H9 (cell line): ENCODE measurements around the gene GPR156. TPM values are rescaled to one million over a fixed set of nuclear protein-coding genes. Genes with fewer than 3 reads are reported as not detected.
A peak's percentile ranks its signal among the peaks of the same experiment; 100 is the strongest.

Source experiments
- DNase-seq: peaks from one replicate; pipeline ENCODE4 v3.0.0-alpha.2; 2017
- H2AFZ ChIP-seq: one replicate; pipeline ENCODE4 v1.6.1; 2013; ENCODE audit warnings: mild to moderate bottlenecking, low read length, control low read depth, moderate library complexity
- H2AK5ac ChIP-seq: 2 replicates; pipeline ENCODE4 v1.6.1; 2013; ENCODE audit warnings: low read length, control low read depth, mixed read lengths; ENCODE audit not compliant: insufficient read length
- H2BK120ac ChIP-seq: one replicate; pipeline ENCODE4 v1.6.1; 2013; ENCODE audit warnings: low read depth, mild to moderate bottlenecking, low read length, control low read depth, inconsistent platforms; ENCODE audit not compliant: poor library complexity, severe bottlenecking
- H2BK12ac ChIP-seq: 2 replicates; pipeline ENCODE4 v1.6.1; 2013; ENCODE audit warnings: low read length, control low read depth, mixed read lengths, low read depth; ENCODE audit not compliant: insufficient read length
- H2BK15ac ChIP-seq: 2 replicates; pipeline ENCODE4 v1.6.1; 2013; ENCODE audit warnings: low read depth, low read length, control low read depth
- H2BK20ac ChIP-seq: one replicate; pipeline ENCODE4 v1.6.1; 2013; ENCODE audit warnings: low read depth, mild to moderate bottlenecking, low read length, control low read depth, inconsistent platforms; ENCODE audit not compliant: poor library complexity, severe bottlenecking
- H2BK5ac ChIP-seq: 2 replicates; pipeline ENCODE4 v1.6.1; 2013; ENCODE audit warnings: low read length, control low read depth, mixed read lengths; ENCODE audit not compliant: insufficient read length
- H3K14ac ChIP-seq: 2 replicates; pipeline ENCODE4 v1.6.1; 2013; ENCODE audit warnings: low read length, control low read depth; ENCODE audit not compliant: insufficient read depth
- H3K18ac ChIP-seq: 2 replicates; pipeline ENCODE4 v1.6.1; 2013; ENCODE audit warnings: low read depth, mild to moderate bottlenecking, mixed read lengths, low read length, control low read depth; ENCODE audit not compliant: insufficient read length
- H3K23ac ChIP-seq: 2 replicates; pipeline ENCODE4 v1.6.1; 2013; ENCODE audit warnings: low read length, control low read depth, mixed read lengths, low read depth; ENCODE audit not compliant: insufficient read length
- H3K23me2 ChIP-seq: 2 replicates; pipeline ENCODE4 v1.6.1; 2013; ENCODE audit warnings: low read depth, mild to moderate bottlenecking, mixed read lengths, low read length, control low read depth; ENCODE audit not compliant: insufficient read length, poor library complexity, severe bottlenecking
- H3K27ac ChIP-seq: 2 replicates; pipeline ENCODE4 v1.5.1; 2013; ENCODE audit warnings: low read length, control low read depth, mixed read lengths, low read depth; ENCODE audit not compliant: insufficient read length
- H3K27me3 ChIP-seq: 2 replicates; pipeline ENCODE4 v1.6.1; 2013; ENCODE audit warnings: low read length, control low read depth, inconsistent platforms; ENCODE audit not compliant: insufficient read depth
- H3K4ac ChIP-seq: 2 replicates; pipeline ENCODE4 v1.6.1; 2013; ENCODE audit warnings: low read depth, mild to moderate bottlenecking, control low read depth, inconsistent platforms, low read length, moderate library complexity
- H3K4me1 ChIP-seq: 2 replicates; pipeline ENCODE4 v1.6.1; 2013; ENCODE audit warnings: low read length, control low read depth, inconsistent platforms; ENCODE audit not compliant: insufficient read depth
- H3K4me2 ChIP-seq: 2 replicates; pipeline ENCODE4 v1.6.1; 2013; ENCODE audit warnings: low read length, control low read depth, mixed read lengths; ENCODE audit not compliant: insufficient read length, insufficient read depth
- H3K56ac ChIP-seq: 2 replicates; pipeline ENCODE4 v1.6.1; 2013; ENCODE audit warnings: low read depth, mild to moderate bottlenecking, mixed read lengths, low read length, control low read depth; ENCODE audit not compliant: insufficient read length
- H3K79me1 ChIP-seq: 2 replicates; pipeline ENCODE4 v1.6.1; 2013; ENCODE audit warnings: low read depth, mild to moderate bottlenecking, moderate library complexity, low read length, control low read depth, inconsistent platforms; ENCODE audit not compliant: insufficient read depth, poor library complexity, severe bottlenecking
- H3K79me2 ChIP-seq: 2 replicates; pipeline ENCODE4 v1.6.1; 2013; ENCODE audit warnings: low read length, control low read depth, inconsistent platforms; ENCODE audit not compliant: insufficient read depth
- H3K9ac ChIP-seq: 2 replicates; pipeline ENCODE4 v1.6.1; 2013; ENCODE audit warnings: low read length, control low read depth, mixed read lengths; ENCODE audit not compliant: insufficient read length; ENCODE audit errors: extremely low read depth
- H3K9me3 ChIP-seq: one replicate; pipeline ENCODE4 v1.6.1; 2013; ENCODE audit warnings: low read depth, low read length, inconsistent platforms; ENCODE audit not compliant: control insufficient read depth
- H3T11ph ChIP-seq: one replicate; pipeline ENCODE4 v1.6.1; 2013; ENCODE audit warnings: mild to moderate bottlenecking, low read length, control low read depth, inconsistent platforms
- H4K20me1 ChIP-seq: one replicate; pipeline ENCODE4 v1.6.1; 2013; ENCODE audit not compliant: control insufficient read depth, insufficient read length, insufficient read depth
- H4K5ac ChIP-seq: 2 replicates; pipeline ENCODE4 v1.6.1; 2013; ENCODE audit warnings: low read depth, mild to moderate bottlenecking, mixed read lengths, low read length, control low read depth; ENCODE audit not compliant: insufficient read length
- H4K8ac ChIP-seq: replicated peaks from 2 replicates; pipeline ENCODE4 v1.6.1; 2013; ENCODE audit warnings: low read length, control low read depth, mixed read lengths, low read depth; ENCODE audit not compliant: insufficient read length
- H4K91ac ChIP-seq: 2 replicates; pipeline ENCODE4 v1.6.1; 2013; ENCODE audit warnings: low read depth, mild to moderate bottlenecking, moderate library complexity, mixed read lengths, low read length, control low read depth; ENCODE audit not compliant: insufficient read length
- H3K27ac Mint-ChIP-seq, 3 experiments: 2 replicates in 2 of 3; 3 replicates in 1 of 3; pipeline ENCODE4 v1.8.0; 2020 to 2021; ENCODE audit warnings: mixed read lengths in 3 of 3, mild to moderate bottlenecking in 1 of 3, moderate library complexity in 1 of 3
- H3K27me3 Mint-ChIP-seq: 2 replicates; pipeline ENCODE4 v1.8.0; 2021; ENCODE audit warnings: low read depth, mild to moderate bottlenecking, moderate library complexity, mixed read lengths
- H3K36me3 Mint-ChIP-seq, 3 experiments: 2 replicates in 2 of 3; 3 replicates in 1 of 3; pipeline ENCODE4 v1.8.0; 2020 to 2021; ENCODE audit warnings: low read depth in 3 of 3, mixed read lengths in 3 of 3; ENCODE audit not compliant: insufficient read depth in 1 of 3
- H3K4me1 Mint-ChIP-seq, 2 experiments: 2 replicates each; pipeline ENCODE4 v1.8.0; 2020; ENCODE audit warnings: mixed read lengths in 2 of 2
- H3K4me3 Mint-ChIP-seq, 2 experiments: 2 replicates in 1 of 2; 3 replicates in 1 of 2; pipeline ENCODE4 v1.8.0; 2020 to 2021; ENCODE audit warnings: mild to moderate bottlenecking in 2 of 2, mixed read lengths in 2 of 2, moderate library complexity in 1 of 2
- H3K9me3 Mint-ChIP-seq, 2 experiments: 2 replicates in 1 of 2; 3 replicates in 1 of 2; pipeline ENCODE4 v1.8.0; 2020; ENCODE audit warnings: mild to moderate bottlenecking in 2 of 2, mixed read lengths in 2 of 2, moderate library complexity in 1 of 2
- WGBS: extraction: QIAGEN DNeasy Blood & Tissue Kit; methylation state at CpG from one replicate; pipeline ENCODE4 v1.1.7; 2013; ENCODE audit warnings: missing lambda C conversion rate, low lambda C conversion rate, mixed read lengths; ENCODE audit not compliant: insufficient read length; ENCODE audit errors: extremely low coverage; 5-methylcytosine and 5-hydroxymethylcytosine counted together
- total RNA-seq: library from RNA; stranded (reverse); gene quantifications from 2 replicates; pipeline ENCODE4 v1.2.1, GENCODE V29; 2021
- TF ChIP-seq, protein P1 (sequence below): fragments of 200-600 bp; sonication (generic); conservative IDR thresholded peaks from 3 replicates; pipeline ENCODE4 v1.8.0; 2021; ENCODE audit warnings: antibody characterized with exemption, mild to moderate bottlenecking

GPR156 gene
- total RNA-seq, 1 experiment from 2014 or later, result 1.8 TPM

DNA sequence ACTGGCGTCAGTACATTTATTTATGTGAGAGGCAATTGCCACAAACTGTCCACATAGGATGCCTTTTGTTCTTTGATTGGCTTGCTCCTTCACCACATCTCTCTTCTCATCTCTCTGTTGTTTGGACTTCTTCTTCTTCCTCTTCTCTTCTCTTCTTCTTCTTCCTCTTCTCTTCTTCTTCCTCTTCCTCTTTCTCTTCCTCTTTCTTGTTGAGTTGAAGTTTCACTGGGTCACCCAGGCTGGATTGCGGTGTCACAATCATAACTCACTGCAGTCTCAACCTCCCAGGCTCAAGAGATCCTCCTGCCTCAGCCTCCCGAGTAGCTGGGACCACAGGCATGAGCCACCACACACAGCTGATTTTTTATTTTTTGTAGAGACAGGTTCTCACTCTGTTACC is 123.1 kb downstream of the GPR156 start:
- Histone ChIP-seq H3K23me2 (no peaks in the 10 kb centered on the region), H3T11ph (no peak overlapping the region), H2BK12ac (no peak overlapping the region), H4K91ac (no peak overlapping the region), H2AFZ (no peak overlapping the region), H3K79me2 (no peaks in the 10 kb centered on the region), H3K23ac (no peak overlapping the region), H2AK5ac (no peak overlapping the region), H4K20me1 (no peaks in the 10 kb centered on the region), H3K14ac (no peak overlapping the region), H3K56ac (no peak overlapping the region), H3K4me2 (no peak overlapping the region), H2BK15ac (no peak overlapping the region), H4K8ac (no peak overlapping the region), H3K9ac (no peak overlapping the region), H3K18ac (no peak overlapping the region), H2BK20ac (no peak overlapping the region), H2BK120ac (no peak overlapping the region), H3K27ac (no peak overlapping the region), H3K27me3 (no peaks in the 10 kb centered on the region), H3K4me1 (no peaks in the 10 kb centered on the region; the same call in 1 of the 2 replicates), H4K5ac (no peak overlapping the region), H3K79me1 (no peaks in the 10 kb centered on the region), H2BK5ac (no peak overlapping the region), H3K9me3 (no peaks in the 10 kb centered on the region), H3K4ac (no peak overlapping the region)
- H3K27me3 Mint-ChIP-seq, result no peaks in the 10 kb centered on the region; the same call in 1 of the 2 replicates
- no peak for DNase-seq
- H3K4me3 Mint-ChIP-seq, result no peak overlapping the region
- peaks cover 2 to 3% of the 10 kb centered on the region in 2 experiments; a peak in 3 of 5 replicates for H3K9me3 Mint-ChIP-seq
- no CpG with 5 or more reads among the region's 3 CpGs for WGBS
- peak overlapping the region in 1 of 3 experiments; percentile 65; a peak in 1 of 7 replicates for H3K27ac Mint-ChIP-seq
- H3K4me1 Mint-ChIP-seq, result no peaks in the 10 kb centered on the region
- peaks cover 0 to 3% (median 0%) of the 10 kb centered on the region in 3 experiments; a peak in 1 of 7 replicates for H3K36me3 Mint-ChIP-seq
- TF ChIP-seq, protein P1, sequence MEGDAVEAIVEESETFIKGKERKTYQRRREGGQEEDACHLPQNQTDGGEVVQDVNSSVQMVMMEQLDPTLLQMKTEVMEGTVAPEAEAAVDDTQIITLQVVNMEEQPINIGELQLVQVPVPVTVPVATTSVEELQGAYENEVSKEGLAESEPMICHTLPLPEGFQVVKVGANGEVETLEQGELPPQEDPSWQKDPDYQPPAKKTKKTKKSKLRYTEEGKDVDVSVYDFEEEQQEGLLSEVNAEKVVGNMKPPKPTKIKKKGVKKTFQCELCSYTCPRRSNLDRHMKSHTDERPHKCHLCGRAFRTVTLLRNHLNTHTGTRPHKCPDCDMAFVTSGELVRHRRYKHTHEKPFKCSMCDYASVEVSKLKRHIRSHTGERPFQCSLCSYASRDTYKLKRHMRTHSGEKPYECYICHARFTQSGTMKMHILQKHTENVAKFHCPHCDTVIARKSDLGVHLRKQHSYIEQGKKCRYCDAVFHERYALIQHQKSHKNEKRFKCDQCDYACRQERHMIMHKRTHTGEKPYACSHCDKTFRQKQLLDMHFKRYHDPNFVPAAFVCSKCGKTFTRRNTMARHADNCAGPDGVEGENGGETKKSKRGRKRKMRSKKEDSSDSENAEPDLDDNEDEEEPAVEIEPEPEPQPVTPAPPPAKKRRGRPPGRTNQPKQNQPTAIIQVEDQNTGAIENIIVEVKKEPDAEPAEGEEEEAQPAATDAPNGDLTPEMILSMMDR, result no peak
